Spinal cord (tissue), 10 donors: ENCODE measurements around the gene SPTBN5. TPM values are rescaled to one million over a fixed set of nuclear protein-coding genes. Genes with fewer than 3 reads are reported as not detected.

Experiments used
- DNase-seq, 6 donors: peaks; one replicate each; pipeline versions ENCODE4 v3.0.0 to v3.0.0-alpha.2; 2013 to 2015; ENCODE audit warnings: low spot score in 6 of 6, low read depth in 4 of 6
- H3K27ac ChIP-seq: one replicate; pipeline ENCODE4 v1.5.1; 2013; ENCODE audit warnings: low read depth, low read length, control low read depth
- H3K27me3 ChIP-seq: one replicate; pipeline ENCODE4 v1.6.1; 2013; ENCODE audit warnings: low read length; ENCODE audit not compliant: control insufficient read depth, insufficient read depth
- H3K36me3 ChIP-seq: one replicate; pipeline ENCODE4 v1.6.1; 2013; ENCODE audit warnings: low read length; ENCODE audit not compliant: control insufficient read depth, insufficient read depth
- H3K4me1 ChIP-seq: one replicate; pipeline ENCODE4 v1.6.1; 2013; ENCODE audit warnings: low read length; ENCODE audit not compliant: control insufficient read depth, insufficient read depth
- H3K4me3 ChIP-seq: one replicate; pipeline ENCODE4 v1.5.1; 2013; ENCODE audit warnings: low read depth, low read length, control low read depth
- H3K9me3 ChIP-seq: one replicate; pipeline ENCODE4 v1.6.1; 2013; ENCODE audit warnings: low read length; ENCODE audit not compliant: control insufficient read depth, insufficient read depth
- WGBS: methylation state at CpG from one replicate; pipeline ENCODE4 v1.1.5; 2013; ENCODE audit warnings: missing lambda C conversion rate; ENCODE audit not compliant: insufficient coverage; 5-methylcytosine and 5-hydroxymethylcytosine counted together
- polyA plus RNA-seq, 2 donors: library from polyadenylated mRNA; unstranded; fragments of 120-200 nt; gene quantifications; one replicate each; pipeline ENCODE4 v1.2.1, GENCODE V29; 2013; ENCODE audit not compliant: insufficient read length in 2 of 2
- total RNA-seq, 2 donors: library from RNA; depleted of rRNA in 1 of 2; stranded (reverse); fragments of 120-200 nt in 1 of 2; fragments of >200 nt in 1 of 2; gene quantifications; one replicate each; pipeline versions ENCODE4 v1.2.3 to v1.2.4, GENCODE V29; 2013 to 2014
- donor health status: healthy.

SPTBN5 gene
- total and polyA plus RNA-seq, 4 donors, result 0.69 to 4.2 (median 2.5) TPM

DNA sequence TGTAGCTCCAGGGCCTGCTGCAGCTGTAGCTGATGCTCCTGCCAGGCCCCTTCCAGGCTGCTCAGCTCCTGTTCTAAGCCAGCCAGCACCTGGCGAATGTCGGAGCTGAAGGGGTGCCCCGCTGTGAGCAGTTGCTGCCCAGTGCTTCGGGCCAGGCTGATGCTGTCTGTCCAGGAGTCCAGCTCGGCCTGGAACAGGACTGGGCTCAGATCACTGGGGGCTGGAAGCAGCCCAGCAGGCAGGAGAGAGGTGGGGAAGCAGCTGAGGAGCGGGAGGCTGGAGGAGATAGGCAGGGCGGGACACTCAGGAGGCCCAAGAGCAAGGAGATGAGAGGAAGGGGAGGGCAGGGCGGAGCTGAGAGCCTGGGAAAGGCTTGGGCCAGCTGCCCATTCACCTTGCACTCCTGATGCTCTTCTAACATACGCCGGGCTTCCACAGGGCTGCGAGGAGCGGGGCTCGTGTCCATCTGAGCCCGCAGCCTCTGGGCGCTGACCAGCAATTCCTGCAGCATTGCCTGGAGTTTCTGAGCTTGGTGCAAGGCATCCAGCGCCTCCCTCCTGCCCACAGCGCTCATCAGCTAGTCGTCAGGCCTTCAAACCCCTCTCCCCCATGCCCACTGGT lies 32.0 kb downstream of the SPTBN5 start:
- Histone ChIP-seq H3K27me3 (no peaks in the 10 kb centered on the region), H3K4me1 (peaks cover 13% of the 10 kb centered on the region), H3K27ac (no peak overlapping the region), H3K9me3 (no peaks in the 10 kb centered on the region), H3K36me3 (peaks cover 11% of the 10 kb centered on the region), H3K4me3 (no peak overlapping the region)
- no peak for DNase-seq
- 78% methylated on average over 17 of the region's 18 CpGs for WGBS

DNA sequence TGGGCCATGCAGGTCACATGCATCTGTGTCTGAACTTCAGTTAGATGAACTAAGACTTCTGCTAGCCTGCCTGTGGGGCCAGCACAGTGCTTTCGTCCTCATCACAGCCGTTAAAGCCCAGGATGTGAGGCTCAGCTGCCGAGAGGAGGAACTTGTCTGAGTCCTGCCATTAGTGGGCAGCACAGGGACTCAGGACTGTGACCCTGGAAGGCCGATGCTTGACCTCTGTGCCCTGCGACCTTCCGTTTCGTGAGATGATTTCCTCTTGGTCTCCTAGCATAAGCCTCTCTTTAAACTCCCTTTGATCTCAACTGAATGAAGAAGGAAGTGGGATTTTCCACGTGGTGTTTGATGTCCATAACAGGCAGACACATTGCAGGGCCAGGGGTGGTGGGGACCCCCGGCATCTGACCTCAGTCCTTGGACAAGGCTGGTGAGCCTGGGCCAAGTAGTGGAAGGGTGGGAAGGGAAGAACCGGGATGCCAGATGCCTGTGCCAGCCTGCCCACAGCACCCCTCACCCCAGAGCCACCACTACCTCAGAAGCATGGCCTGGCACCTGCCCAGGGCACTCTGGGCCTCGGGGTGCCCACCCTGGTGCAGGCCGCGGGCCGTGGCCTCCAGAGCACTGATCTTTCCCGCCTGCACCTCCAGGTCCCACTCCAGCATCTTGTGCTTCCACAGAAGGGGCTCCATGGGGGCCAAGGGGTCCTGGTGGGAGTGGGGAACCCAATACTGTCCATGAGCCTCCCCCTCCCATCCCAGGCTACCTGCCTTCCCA lies 33.6 kb downstream of the SPTBN5 start:
- Histone ChIP-seq H3K4me1 (peaks cover 13% of the 10 kb centered on the region), H3K27me3 (no peaks in the 10 kb centered on the region), H3K36me3 (peaks cover 3% of the 10 kb centered on the region), H3K27ac (no peak overlapping the region), H3K9me3 (no peaks in the 10 kb centered on the region), H3K4me3 (no peak overlapping the region)
- no peak for DNase-seq
- 72% methylated on average over 7 of the region's 15 CpGs for WGBS

DNA sequence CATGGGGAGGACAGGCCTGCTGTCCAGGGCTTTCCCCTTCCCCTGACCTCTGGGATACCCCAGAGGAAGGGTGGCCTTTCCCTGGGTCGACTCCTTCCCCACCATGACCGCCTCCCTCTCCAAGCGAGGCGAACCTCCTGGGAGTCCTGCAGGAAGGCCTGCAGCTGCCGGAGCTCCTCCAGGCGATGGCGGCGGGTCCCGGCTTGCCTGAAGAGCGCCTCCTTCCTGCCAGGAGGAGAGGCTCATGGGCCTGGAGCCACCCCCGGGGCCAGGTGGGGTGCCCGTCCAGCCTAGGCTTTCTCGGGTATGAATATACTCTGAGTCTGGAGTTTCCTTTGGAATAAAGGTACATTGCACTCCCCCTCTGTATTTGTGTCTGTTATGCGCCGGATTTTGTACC lies 35.1 kb downstream of the SPTBN5 start:
- H3K27me3 ChIP-seq, result no peaks in the 10 kb centered on the region
- H3K36me3 ChIP-seq, result peaks cover 3% of the 10 kb centered on the region
- DNase-seq, result no peak
- WGBS, result 86% methylated on average over 12 of the region's 15 CpGs
- H3K27ac ChIP-seq, result no peak overlapping the region
- H3K9me3 ChIP-seq, result no peaks in the 10 kb centered on the region
- H3K4me3 ChIP-seq, result no peak overlapping the region
- peaks cover 28% of the 10 kb centered on the region for H3K4me1 ChIP-seq

DNA sequence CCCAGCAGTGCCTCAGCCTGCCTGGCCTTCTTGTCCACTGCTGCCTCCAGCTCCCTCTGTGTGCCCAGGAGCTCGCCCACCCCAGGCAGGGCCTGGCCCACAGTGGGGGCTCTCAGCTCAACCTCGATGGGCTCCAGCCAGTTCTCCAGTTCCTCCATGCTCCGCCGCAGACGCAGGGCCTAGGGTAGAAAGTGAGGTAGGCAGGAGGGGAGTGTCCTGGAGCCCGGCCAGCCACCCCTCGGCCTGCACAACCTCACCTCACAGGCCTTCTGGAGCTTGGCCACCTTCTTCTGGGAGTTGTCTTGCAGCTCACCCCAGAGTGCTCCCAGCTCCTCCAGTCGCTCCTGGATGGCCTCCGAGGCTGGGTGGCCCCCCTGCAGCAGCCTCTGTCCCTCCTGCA lies 36.5 kb downstream of the SPTBN5 start:
- Histone ChIP-seq H3K27ac (no peak overlapping the region), H3K36me3 (peaks cover 6% of the 10 kb centered on the region), H3K27me3 (no peaks in the 10 kb centered on the region), H3K4me3 (no peak overlapping the region), H3K9me3 (no peaks in the 10 kb centered on the region), H3K4me1 (peaks cover 42% of the 10 kb centered on the region)
- no peak for DNase-seq
- 77% methylated on average over 5 of the region's 9 CpGs for WGBS

DNA sequence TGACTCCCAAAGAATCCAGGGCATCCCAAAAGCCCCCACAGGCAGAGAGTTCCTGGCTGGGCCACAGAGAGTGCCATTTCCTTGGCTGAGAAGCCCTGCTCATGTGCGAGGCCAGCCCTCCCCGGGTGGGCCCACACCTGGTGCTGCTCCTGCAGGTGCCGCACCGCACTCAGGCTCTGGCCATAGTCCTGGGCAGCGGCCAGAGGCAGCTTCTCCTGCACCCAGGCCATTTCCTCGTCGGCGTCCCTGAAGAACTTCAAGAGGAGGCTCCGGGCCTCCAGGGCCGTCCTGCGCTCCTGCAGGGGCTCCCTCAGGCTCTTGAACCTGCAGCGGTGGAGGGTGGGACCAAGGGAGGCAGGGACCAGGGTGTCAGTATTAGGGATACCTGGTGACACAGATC lies 37.1 kb downstream of the SPTBN5 start:
- H3K9me3 ChIP-seq, result no peaks in the 10 kb centered on the region
- no peaks in the 10 kb centered on the region for H3K27me3 ChIP-seq
- H3K36me3 ChIP-seq, result peaks cover 6% of the 10 kb centered on the region
- 93% methylated on average over 12 of the region's 12 CpGs for WGBS
- H3K4me1 ChIP-seq, result peaks cover 40% of the 10 kb centered on the region
- no peak overlapping the region for H3K4me3 ChIP-seq
- no peak for DNase-seq
- no peak overlapping the region for H3K27ac ChIP-seq

DNA sequence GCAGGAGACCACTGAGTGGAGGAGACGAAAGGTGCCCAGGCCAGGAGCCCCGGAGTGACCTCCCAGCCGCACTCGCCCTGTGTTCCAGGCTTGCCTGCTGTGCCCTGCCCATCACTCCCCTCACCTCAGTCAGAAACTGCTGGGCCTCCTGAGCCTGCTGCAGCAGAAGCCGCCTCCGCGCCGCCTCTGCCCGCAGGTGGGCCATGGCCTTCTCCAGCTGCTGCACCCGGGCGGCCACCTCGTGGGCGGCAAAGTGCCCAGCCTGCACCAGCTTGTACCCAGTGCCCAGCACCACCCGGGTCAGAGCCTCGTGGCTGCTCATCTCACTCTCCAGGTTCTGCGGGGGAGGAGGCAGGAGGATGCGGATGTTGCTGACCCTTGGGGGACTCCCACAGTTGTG lies 37.6 kb downstream of the SPTBN5 start:
- H3K4me1 ChIP-seq, result peaks cover 39% of the 10 kb centered on the region
- DNase-seq, result no peak
- H3K27me3 ChIP-seq, result no peaks in the 10 kb centered on the region
- H3K4me3 ChIP-seq, result no peak overlapping the region
- peaks cover 4% of the 10 kb centered on the region for H3K36me3 ChIP-seq
- no peaks in the 10 kb centered on the region for H3K9me3 ChIP-seq
- H3K27ac ChIP-seq, result no peak overlapping the region
- WGBS, result 87% methylated on average over 17 of the region's 17 CpGs

DNA sequence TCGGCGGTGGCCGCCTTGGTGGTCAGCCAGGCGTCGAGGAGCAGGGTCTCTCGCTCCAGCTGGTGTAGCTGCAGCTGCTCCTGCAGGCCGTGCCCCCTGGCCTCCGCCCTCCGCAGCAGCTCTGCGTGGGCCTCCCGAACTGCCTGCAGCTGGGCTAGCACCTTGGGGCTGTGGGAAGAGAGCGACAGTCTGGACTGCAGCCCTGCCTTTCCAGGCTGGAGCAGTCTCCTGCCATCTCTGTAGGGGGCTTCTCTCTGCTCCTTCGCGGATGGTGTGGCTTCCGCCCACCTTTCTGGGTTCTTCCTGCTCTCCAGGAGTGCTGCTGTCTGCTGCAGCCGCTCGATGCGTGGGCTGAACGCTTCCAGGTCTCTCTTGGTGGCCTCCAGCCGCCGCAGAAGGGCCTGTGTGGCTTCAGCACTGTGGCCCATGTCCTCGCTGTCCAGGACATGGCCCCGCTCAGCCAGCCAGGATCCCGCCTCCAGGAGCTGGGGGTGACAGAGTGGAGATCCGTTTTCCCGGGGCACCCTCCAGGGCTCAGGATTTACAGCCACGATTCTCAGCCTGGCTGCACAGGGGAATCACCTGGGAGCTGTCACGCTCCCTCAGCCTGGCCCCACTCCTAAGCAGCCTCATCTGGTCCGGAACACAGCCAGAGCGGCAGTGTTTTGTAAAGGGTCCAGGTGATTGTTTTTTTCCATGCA lies 38.4 kb downstream of the SPTBN5 start:
- H3K27ac ChIP-seq, result no peak overlapping the region
- WGBS, result 48% methylated on average over 27 of the region's 30 CpGs
- H3K27me3 ChIP-seq, result no peaks in the 10 kb centered on the region
- H3K36me3 ChIP-seq, result peaks cover 9% of the 10 kb centered on the region
- peaks cover 43% of the 10 kb centered on the region for H3K4me1 ChIP-seq
- H3K9me3 ChIP-seq, result no peaks in the 10 kb centered on the region
- no peak overlapping the region for H3K4me3 ChIP-seq
- DNase-seq, result peak in 1 of 6 donors; percentile 48

DNA sequence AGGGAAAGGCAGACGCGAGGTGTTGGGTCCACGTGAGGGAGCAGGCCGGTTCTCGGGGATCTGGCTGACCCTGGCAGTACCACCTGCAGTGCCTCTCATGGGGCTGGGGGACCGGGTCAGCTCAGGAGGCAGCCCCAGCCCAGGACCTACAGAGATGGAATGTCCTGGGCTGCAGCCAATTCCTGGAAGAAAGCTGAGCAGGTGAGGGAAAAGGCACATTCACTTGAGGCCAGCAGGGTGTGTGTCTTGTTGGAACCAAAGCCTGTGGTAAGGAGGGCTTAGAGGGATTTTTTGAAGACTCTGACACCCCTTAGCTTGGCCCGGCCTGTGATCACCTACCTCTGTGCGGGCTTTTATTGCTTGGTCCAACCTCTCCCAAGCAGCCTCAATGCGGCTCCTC lies 39.4 kb downstream of the SPTBN5 start:
- peaks cover 43% of the 10 kb centered on the region for H3K4me1 ChIP-seq
- no peaks in the 10 kb centered on the region for H3K9me3 ChIP-seq
- DNase-seq, result no peak
- WGBS, result 95% methylated on average over 9 of the region's 9 CpGs
- H3K27ac ChIP-seq, result no peak overlapping the region
- peaks cover 14% of the 10 kb centered on the region for H3K36me3 ChIP-seq
- H3K4me3 ChIP-seq, result no peak overlapping the region
- H3K27me3 ChIP-seq, result no peaks in the 10 kb centered on the region

DNA sequence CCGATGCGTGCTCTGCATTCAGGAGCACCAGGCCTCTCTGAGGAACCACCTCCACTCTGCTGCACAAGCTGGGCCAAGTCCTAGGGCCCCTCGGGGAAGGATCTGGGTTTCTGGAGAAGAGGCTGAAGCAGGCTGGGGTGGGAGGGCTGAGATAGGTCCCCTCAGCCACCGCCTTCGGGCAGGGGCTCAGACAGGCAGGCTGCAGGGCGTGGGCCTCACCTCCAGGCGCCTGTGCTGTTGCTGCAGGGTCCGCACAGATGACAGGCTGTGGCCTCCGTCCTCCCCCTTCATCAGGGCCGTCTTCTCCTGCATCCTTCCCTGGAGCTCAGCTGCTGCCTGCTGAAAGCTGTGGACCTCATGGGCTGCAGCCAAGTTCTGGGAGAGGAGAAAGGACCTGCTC lies 40.0 kb downstream of the SPTBN5 start:
- WGBS, result 63% methylated on average over 5 of the region's 10 CpGs
- DNase-seq, result peak in 1 of 6 donors; percentile 29
- Histone ChIP-seq H3K9me3 (no peaks in the 10 kb centered on the region), H3K4me1 (peaks cover 43% of the 10 kb centered on the region), H3K27ac (no peak overlapping the region), H3K27me3 (no peaks in the 10 kb centered on the region), H3K36me3 (peaks cover 20% of the 10 kb centered on the region), H3K4me3 (no peak overlapping the region)
